Renal cortex interstitium (tissue), 15 donors: ENCODE results near the gene MEI1. TPM values are rescaled to one million over a fixed set of nuclear protein-coding genes. Genes with fewer than 3 reads are reported as not detected.
"Not testable (repeated sequence)": the region's sequence is repeated elsewhere in the genome, so short reads cannot be mapped to it uniquely, and the experiment has no call there.

ENCODE experiments used
- DNase-seq, 11 donors: peaks; one replicate each; pipeline ENCODE4 v3.0.0-alpha.2; 2013; ENCODE audit warnings: low read depth in 9 of 11, low spot score in 4 of 11; ENCODE audit errors: extremely low read depth in 1 of 11
- long read RNA-seq, 16 experiments: transcript quantifications; one replicate each; lab custom pipeline, GENCODE V29; 2026
- polyA plus RNA-seq, 3 donors: library from polyadenylated mRNA; unstranded; fragments of 120-200 nt; gene quantifications; one replicate each; pipeline ENCODE4 v1.2.1, GENCODE V29; 2013; ENCODE audit not compliant: insufficient read length in 3 of 3

MEI1 gene
- 1 to 10 TPM; 2.2 to 2.6 (median 2.5) TPM for polyA plus RNA-seq
- long read RNA-seq, donor 1 = 0 reads
- long read RNA-seq, donor 2, partial matches to known transcripts = 0 of 1 reads
- long read RNA-seq, donor 2, other reads (novel, unspliced or antisense) = 0 of 1 reads
- long read RNA-seq, donor 3 = 0 reads
- long read RNA-seq, donor 4, partial matches to known transcripts = 0 of 1 reads
- long read RNA-seq, donor 4, other reads (novel, unspliced or antisense) = 0 of 1 reads
- long read RNA-seq, donor 5, partial matches to known transcripts = 0 of 1 reads
- long read RNA-seq, donor 5, other reads (novel, unspliced or antisense) = 0 of 1 reads
- long read RNA-seq, donor 6, partial matches to known transcripts = 0 of 1 reads
- long read RNA-seq, donor 6, other reads (novel, unspliced or antisense) = 0 of 1 reads
- long read RNA-seq, donor 7 = 0 reads
- long read RNA-seq, donor 8, partial matches to known transcripts = 0 of 2 reads
- long read RNA-seq, donor 8, other reads (novel, unspliced or antisense) = 0 of 2 reads
- long read RNA-seq, donor 9 = 0 reads
- long read RNA-seq, donor 10 = 0 reads
- long read RNA-seq, donor 11 = 0 reads
- long read RNA-seq, donor 12 = 0 reads
- long read RNA-seq, donor 13, partial matches to known transcripts = 0 of 1 reads
- long read RNA-seq, donor 13, other reads (novel, unspliced or antisense) = 0 of 1 reads
- long read RNA-seq, donor 14 = 0 reads
- long read RNA-seq, donor 15 = 0 reads
- long read RNA-seq, donor 16 = 0 reads

- peak in 9 of 11 donors; percentile 49 to 78 (median 66) for DNase-seq
These were observed at the start of gene MEI1 for GRCh38 chr22:41699264-41700107. Gene MEI1 (plus strand): TSS chr22:41699503. CDS start chr22:41699539, 36 bp downstream.

- no peak for DNase-seq
These were observed 49.1 kb upstream of the MEI1 start for GRCh38 chr22:41650229-41650628.

GRCh38 chr22:41650821-41651220, 48.5 kb upstream of the MEI1 start:
- no peak for DNase-seq

- no peak for DNase-seq
These were observed 45.0 kb upstream of the MEI1 start for GRCh38 chr22:41654322-41654721.

GRCh38 chr22:41656556-41656955, 42.7 kb upstream of the MEI1 start:
- DNase-seq = peak in 3 of 11 donors; percentile 5 to 13 (median 12)

GRCh38 chr22:41657709-41658108, 41.6 kb upstream of the MEI1 start:
- DNase-seq = no peak

GRCh38 chr22:41658869-41659268, 40.4 kb upstream of the MEI1 start:
- no peak for DNase-seq

GRCh38 chr22:41659941-41660340, 39.4 kb upstream of the MEI1 start:
- no peak for DNase-seq

- no peak for DNase-seq
These were observed 38.9 kb upstream of the MEI1 start for GRCh38 chr22:41660416-41660815.

GRCh38 chr22:41661088-41661487, 38.2 kb upstream of the MEI1 start:
- no peak for DNase-seq

GRCh38 chr22:41661713-41662112, 37.6 kb upstream of the MEI1 start:
- DNase-seq = no peak

- DNase-seq = not testable (repeated sequence)
These were observed 35.7 kb upstream of the MEI1 start for GRCh38 chr22:41663594-41663993.

GRCh38 chr22:41664490-41664889, 34.8 kb upstream of the MEI1 start:
- DNase-seq = no peak

- no peak for DNase-seq
These were observed 34.4 kb upstream of the MEI1 start for GRCh38 chr22:41664951-41665350.

- no peak for DNase-seq
These were observed 30.1 kb upstream of the MEI1 start for GRCh38 chr22:41668971-41669911.

GRCh38 chr22:41672096-41672495, 27.2 kb upstream of the MEI1 start:
- not testable (repeated sequence) for DNase-seq

- DNase-seq = no peak
These were observed 26.4 kb upstream of the MEI1 start for GRCh38 chr22:41672780-41673509.

- DNase-seq = no peak
These were observed 24.4 kb upstream of the MEI1 start for GRCh38 chr22:41674846-41675340.
